OCI-LY7 (cell line): ENCODE data around the gene RASGRP2. TPM values are rescaled to one million over a fixed set of nuclear protein-coding genes. Genes with fewer than 3 reads are reported as not detected.

ENCODE experiments used
- BruUV-seq: library from RNA; stranded (reverse); fragments of 400-500 nt; replicated peaks from 2 replicates; lab custom pipeline; 2021; lab: Mats Ljungman, UMichigan
- CTCF ChIA-PET: fragments of 300-600 bp; sonication (Branson Sonifier 250); formaldehyde crosslinking; loops from one replicate; lab custom pipeline; 2022; ENCODE audit warnings: antibody characterized with exemption; ENCODE audit not compliant: unreplicated experiment; lab: Charles Lee
- POLR2A ChIA-PET: fragments of 300-600 bp; sonication (Branson Sonifier 250); formaldehyde crosslinking; loops from one replicate; lab custom pipeline; 2022; ENCODE audit warnings: antibody characterized with exemption; lab: Charles Lee
- DNase-seq: peaks from one replicate; pipeline ENCODE4 v3.0.0-alpha.2; 2015; ENCODE audit warnings: low spot score
- H2AFZ ChIP-seq: fragments of 200-600 bp; sonication (generic), shearing (Covaris generic); 2 replicates; pipeline ENCODE4 v1.6.1; 2014; ENCODE audit warnings: mild to moderate bottlenecking, antibody characterized with exemption, low read length, moderate library complexity
- H3K27ac ChIP-seq: fragments of 200-600 bp; sonication (generic); 2 replicates; pipeline ENCODE4 v1.5.1; 2014; ENCODE audit warnings: mixed run types, low read depth, mild to moderate bottlenecking, moderate library complexity, low read length, inconsistent platforms; ENCODE audit not compliant: poor library complexity, severe bottlenecking
- H3K36me3 ChIP-seq: fragments of 200-600 bp; sonication (generic); 2 replicates; pipeline ENCODE4 v1.6.1; 2014; ENCODE audit warnings: mild to moderate bottlenecking, antibody characterized with exemption, low read length, moderate library complexity, mixed read lengths; ENCODE audit not compliant: insufficient read depth
- H3K4me1 ChIP-seq: fragments of 200-600 bp; sonication (generic); 2 replicates; pipeline ENCODE4 v1.5.1; 2014; ENCODE audit warnings: mild to moderate bottlenecking, low read length; ENCODE audit not compliant: insufficient read depth, poor library complexity, severe bottlenecking
- H3K4me2 ChIP-seq: fragments of 200-600 bp; sonication (generic); 2 replicates; pipeline ENCODE4 v1.6.1; 2014; ENCODE audit warnings: mild to moderate bottlenecking, low read length
- H3K4me3 ChIP-seq: fragments of 200-600 bp; sonication (generic); 2 replicates; pipeline ENCODE4 v1.5.1; 2014; ENCODE audit warnings: mild to moderate bottlenecking, low read depth, low read length; ENCODE audit not compliant: poor library complexity, severe bottlenecking
- H3K79me2 ChIP-seq: fragments of 200-600 bp; sonication (generic); 2 replicates; pipeline ENCODE4 v1.6.1; 2016; ENCODE audit warnings: low read depth, mild to moderate bottlenecking, low read length, moderate library complexity, mixed read lengths; ENCODE audit not compliant: insufficient read depth
- H3K9me2 ChIP-seq: fragments of 200-600 bp; sonication (generic); 2 replicates; pipeline ENCODE4 v1.6.1; 2016; ENCODE audit warnings: mild to moderate bottlenecking, low read length, mixed read lengths; ENCODE audit not compliant: insufficient read depth
- H3K9me3 ChIP-seq: fragments of 200-600 bp; sonication (generic); 2 replicates; pipeline ENCODE4 v1.6.1; 2014; ENCODE audit warnings: mild to moderate bottlenecking, mixed run types, low read length, mixed read lengths
- H4K20me1 ChIP-seq: fragments of 200-600 bp; sonication (generic); 2 replicates; pipeline ENCODE4 v1.6.1; 2014; ENCODE audit warnings: mild to moderate bottlenecking, antibody characterized with exemption, low read length, moderate library complexity, mixed read lengths; ENCODE audit not compliant: insufficient read depth
- EZH2phosphoT487 ChIP-seq: fragments of 200-600 bp; sonication (generic); IDR thresholded peaks from 2 replicates; pipeline ENCODE4 v1.6.1; 2018; ENCODE audit warnings: low read depth, borderline replicate concordance, mild to moderate bottlenecking, mixed run types, antibody characterized with exemption, low read length, moderate library complexity, mixed read lengths
- intact Hi-C: fragments of 100-400 bp; cut with micrococcal nuclease; formaldehyde crosslinking; loops from one replicate; pipeline ENCODE4 v1.10.0; 2022; ENCODE audit not compliant: unreplicated experiment
- total RNA-seq, 2 experiments: library from RNA; depleted of rRNA in 1 of 2; stranded (reverse); fragments of >200 nt in 1 of 2; shearing (Covaris generic) in 1 of 2; gene quantifications; 2 replicates each; pipeline ENCODE4 v1.2.3, GENCODE V29; 2014 to 2022
- TF ChIP-seq, protein P1 (sequence below): fragments of 200-600 bp; sonication (generic); conservative IDR thresholded peaks from 2 replicates; pipeline ENCODE4 v1.5.1; 2014; ENCODE audit warnings: mild to moderate bottlenecking, antibody characterized with exemption, low read length, moderate library complexity, mixed read lengths

RASGRP2 gene
- total RNA-seq, 2 experiments from 2014 or later: 127 to 195 TPM

DNA sequence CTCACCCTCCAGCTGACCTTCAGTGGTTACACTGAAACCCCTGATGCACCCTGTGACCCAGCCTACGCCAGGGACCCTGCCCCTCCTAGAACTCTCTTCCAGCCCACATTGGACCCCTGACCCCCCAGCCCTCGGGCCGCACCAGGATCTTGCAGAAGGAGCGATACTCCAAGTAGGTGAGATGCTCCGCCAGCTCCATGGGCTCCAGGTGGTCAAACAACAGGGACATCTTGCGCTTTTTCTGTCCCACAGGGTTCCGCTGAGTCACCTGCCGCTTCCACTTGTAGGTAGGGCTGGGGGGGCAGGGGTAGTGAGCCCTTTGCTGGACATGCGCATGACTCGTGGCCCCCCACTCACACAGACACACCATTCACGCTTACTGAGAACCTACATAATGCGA lies 4.1 kb downstream of the RASGRP2 start:
- Histone ChIP-seq H2AFZ (no peak overlapping the region), H3K36me3 (peaks cover 67% of the 10 kb centered on the region), H4K20me1 (0 out of 2 replicates have a peak, but pooled peaks cover 7% of the 10 kb centered on the region), H3K4me1 (peaks cover 18% of the 10 kb centered on the region), H3K79me2 (peaks cover 6% of the 10 kb centered on the region; the same call in 1 of the 2 replicates), H3K9me3 (no peaks in the 10 kb centered on the region), H3K4me2 (no peak overlapping the region), H3K27ac (no peak overlapping the region), H3K9me2 (no peaks in the 10 kb centered on the region), H3K4me3 (no peak overlapping the region)
- ChIA-PET POLR2A (no interaction called here), CTCF (no interaction called here)
- no TSS peak for BruUV-seq
- DNase-seq: no peak
- TF ChIP-seq, protein P1, sequence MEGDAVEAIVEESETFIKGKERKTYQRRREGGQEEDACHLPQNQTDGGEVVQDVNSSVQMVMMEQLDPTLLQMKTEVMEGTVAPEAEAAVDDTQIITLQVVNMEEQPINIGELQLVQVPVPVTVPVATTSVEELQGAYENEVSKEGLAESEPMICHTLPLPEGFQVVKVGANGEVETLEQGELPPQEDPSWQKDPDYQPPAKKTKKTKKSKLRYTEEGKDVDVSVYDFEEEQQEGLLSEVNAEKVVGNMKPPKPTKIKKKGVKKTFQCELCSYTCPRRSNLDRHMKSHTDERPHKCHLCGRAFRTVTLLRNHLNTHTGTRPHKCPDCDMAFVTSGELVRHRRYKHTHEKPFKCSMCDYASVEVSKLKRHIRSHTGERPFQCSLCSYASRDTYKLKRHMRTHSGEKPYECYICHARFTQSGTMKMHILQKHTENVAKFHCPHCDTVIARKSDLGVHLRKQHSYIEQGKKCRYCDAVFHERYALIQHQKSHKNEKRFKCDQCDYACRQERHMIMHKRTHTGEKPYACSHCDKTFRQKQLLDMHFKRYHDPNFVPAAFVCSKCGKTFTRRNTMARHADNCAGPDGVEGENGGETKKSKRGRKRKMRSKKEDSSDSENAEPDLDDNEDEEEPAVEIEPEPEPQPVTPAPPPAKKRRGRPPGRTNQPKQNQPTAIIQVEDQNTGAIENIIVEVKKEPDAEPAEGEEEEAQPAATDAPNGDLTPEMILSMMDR: no peak
- intact Hi-C loops: loop anchor here (5.0 kb wide), 2 partner anchors 53 to 137 kb away; partner anchors contain the start of gene EHD1

DNA sequence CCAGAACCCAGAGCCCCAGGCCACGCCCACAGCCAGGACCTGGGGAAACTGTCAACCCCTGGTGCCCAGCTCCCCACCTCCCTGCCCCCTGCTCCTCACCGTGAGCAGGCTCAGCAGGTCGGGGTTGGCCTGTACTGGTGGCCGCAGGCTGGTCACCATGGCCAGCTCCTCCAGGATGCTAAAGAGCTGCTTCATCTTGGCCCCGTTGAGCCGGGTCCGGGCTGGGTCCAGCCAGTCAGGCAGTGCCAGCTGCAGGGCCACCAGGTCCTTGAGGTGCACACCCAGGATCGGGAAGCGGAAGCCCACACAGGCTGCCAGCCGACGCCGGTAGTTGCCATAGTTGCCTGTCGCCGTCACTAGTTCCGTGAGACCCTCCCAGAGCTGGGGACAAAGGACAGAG lies 7.3 kb downstream of the RASGRP2 start:
- no TSS peak for BruUV-seq

DNA sequence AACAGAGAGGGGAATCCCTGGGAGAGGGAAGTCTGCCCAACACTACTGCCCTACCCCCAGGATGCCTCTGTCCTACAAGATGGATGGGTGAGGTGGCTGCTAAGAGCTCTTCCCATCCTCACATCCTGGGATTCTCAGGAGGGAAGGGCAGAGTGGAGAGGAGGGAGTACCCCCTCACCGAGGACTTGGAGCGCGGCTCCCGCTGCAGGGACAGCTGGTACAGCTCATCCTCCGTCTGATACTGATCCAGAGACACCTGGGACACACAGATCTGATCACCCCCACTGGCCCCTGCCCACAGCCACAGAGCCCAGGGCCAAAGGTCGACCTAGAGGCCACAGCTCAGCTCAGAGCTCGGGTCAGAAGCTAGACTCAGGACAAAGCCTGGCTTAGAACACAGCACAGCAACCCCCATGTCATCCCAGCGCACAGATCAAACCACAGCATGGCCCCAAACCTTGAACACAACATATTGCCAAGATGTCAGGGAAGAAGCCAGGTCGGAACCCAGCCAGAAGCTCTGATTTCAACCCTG lies 8.2 kb downstream of the RASGRP2 start:
- no peak for TF ChIP-seq EZH2phosphoT487
- intact Hi-C loops: no loop called here
- H3K36me3 ChIP-seq: peaks cover 89% of the 10 kb centered on the region
- no peaks in the 10 kb centered on the region for H3K4me1 ChIP-seq
- no peak for DNase-seq
- ChIA-PET POLR2A (no interaction called here), CTCF (no interaction called here)
- H3K9me3 ChIP-seq: no peaks in the 10 kb centered on the region
- no peaks in the 10 kb centered on the region for H3K79me2 ChIP-seq
- H3K9me2 ChIP-seq: no peaks in the 10 kb centered on the region
- H3K4me2 ChIP-seq: no peak overlapping the region
- no peak overlapping the region for H2AFZ ChIP-seq
- H3K27ac ChIP-seq: no peak overlapping the region
- no TSS peak for BruUV-seq
- no peaks in the 10 kb centered on the region for H4K20me1 ChIP-seq
- no peak overlapping the region for H3K4me3 ChIP-seq

More for the DNA sequence above, 7.3 kb downstream of the RASGRP2 start:
- intact Hi-C loops: no loop called here
- POLR2A ChIA-PET: no interaction called here
- DNase-seq: no peak
- Histone ChIP-seq H3K36me3 (peaks cover 91% of the 10 kb centered on the region), H3K79me2 (no peaks in the 10 kb centered on the region), H3K4me2 (no peak overlapping the region), H3K9me2 (no peaks in the 10 kb centered on the region), H3K4me1 (peaks cover 5% of the 10 kb centered on the region), H3K4me3 (no peak overlapping the region), H4K20me1 (no peaks in the 10 kb centered on the region), H2AFZ (no peak overlapping the region), H3K9me3 (no peaks in the 10 kb centered on the region), H3K27ac (no peak overlapping the region)
- CTCF ChIA-PET: no interaction called here
- TF ChIP-seq, protein P1: no peak
- TF ChIP-seq EZH2phosphoT487: no peak
